ENCODE results near the gene SNORC.

- TF ChIP-seq POLR2A (IDR thresholded peaks at IDR 0.05): no peak
- TF ChIP-seq CTCF (IDR thresholded peaks at IDR 0.05): no peak
These were observed 686 bp upstream of the SNORC start for GRCh38 chr2:232869138-232870017.

All from adrenal gland (tissue), 5 donors.